K562 (cell line): ENCODE results near the gene ADGRB2. TPM values are rescaled to one million over a fixed set of nuclear protein-coding genes. Genes with fewer than 3 reads are reported as not detected.
A peak's percentile ranks its signal among the peaks of the same experiment; 100 is the strongest.

Experiments
- ERF ChIP-seq: fragments of 450-650 bp; formaldehyde crosslinking; IDR thresholded peaks from 2 replicates; pipeline ENCODE4 v1.4.0; 2020; ENCODE audit warnings: mild to moderate bottlenecking, mixed read lengths
- GABPA ChIP-seq: fragments of 200-800 bp; sonication (Bioruptor generic); conservative IDR thresholded peaks from 2 replicates; pipeline ENCODE4 v1.6.1; 2016; ENCODE audit warnings: low read depth, missing genetic modification characterization, missing compliant biosample characterization
- MEIS2 ChIP-seq: fragments of 450-650 bp; IDR thresholded peaks from 2 replicates; pipeline ENCODE4 v1.6.1; 2014; ENCODE audit warnings: mild to moderate bottlenecking; ENCODE audit not compliant: partially characterized antibody
- NCOR1 ChIP-seq: fragments of 450-650 bp; IDR thresholded peaks from 2 replicates; pipeline ENCODE4 v1.6.1; 2016; ENCODE audit warnings: mild to moderate bottlenecking, moderate library complexity
- NFIC ChIP-seq: fragments of 450-650 bp; IDR thresholded peaks from 2 replicates; pipeline ENCODE4 v1.6.1; 2017; ENCODE audit warnings: mild to moderate bottlenecking, inconsistent platforms
- NONO ChIP-seq, 2 experiments: fragments of 200-400 bp in 1 of 2; fragments of 450-650 bp in 1 of 2; formaldehyde crosslinking in 1 of 2; IDR thresholded peaks; 2 replicates each; pipeline ENCODE4 v1.6.1; 2017; ENCODE audit warnings: low read depth in 2 of 2, mild to moderate bottlenecking in 2 of 2, moderate library complexity in 2 of 2, low read length in 1 of 2
- RBM25 ChIP-seq: fragments of 200-400 bp; formaldehyde crosslinking; IDR thresholded peaks from 2 replicates; pipeline ENCODE4 v1.6.1; 2018; ENCODE audit warnings: low read length, low read depth, moderate library complexity; ENCODE audit not compliant: severe bottlenecking
- SETDB1 ChIP-seq: IDR thresholded peaks from one replicate; pipeline ENCODE4 v1.6.1; 2012; ENCODE audit warnings: low read length, control low read depth, inconsistent platforms
- TCF3 ChIP-seq: sonication (generic); formaldehyde crosslinking; IDR thresholded peaks from 2 replicates; pipeline ENCODE4 v1.4.0; 2020; ENCODE audit warnings: mild to moderate bottlenecking, missing genetic modification reagents
- TCF7 ChIP-seq: sonication (generic); IDR thresholded peaks from 2 replicates; pipeline ENCODE4 v1.6.1; 2016; ENCODE audit warnings: antibody characterized with exemption, borderline replicate concordance
- XRCC4 ChIP-seq: IDR thresholded peaks from one replicate; pipeline ENCODE4 v1.6.1; 2011; ENCODE audit not compliant: insufficient read depth, insufficient read length; ENCODE audit errors: extremely low read depth
- ZNF197 ChIP-seq: fragments of 200-800 bp; sonication (Bioruptor generic); IDR thresholded peaks from 2 replicates; pipeline ENCODE4 v1.6.1; 2016; ENCODE audit warnings: low read depth, missing genetic modification characterization, missing compliant biosample characterization
- ZNF217 ChIP-seq: sonication (generic); formaldehyde crosslinking; IDR thresholded peaks from 2 replicates; pipeline ENCODE4 v1.8.0; 2022; ENCODE audit warnings: mild to moderate bottlenecking, missing genetic modification reagents
- ZNF57 ChIP-seq: fragments of 450-650 bp; formaldehyde crosslinking; IDR thresholded peaks from 2 replicates; pipeline ENCODE4 v1.4.0; 2020; ENCODE audit warnings: mild to moderate bottlenecking, moderate library complexity
- ZNF695 ChIP-seq: fragments of 450-650 bp; formaldehyde crosslinking; IDR thresholded peaks from 2 replicates; pipeline ENCODE4 v1.4.0; 2020; ENCODE audit warnings: mild to moderate bottlenecking, moderate library complexity
- ZNF830 ChIP-seq: fragments of 250-450 bp; sonication (Bioruptor Pico); IDR thresholded peaks from 2 replicates; pipeline ENCODE4 v1.5.0; 2021; ENCODE audit warnings: mild to moderate bottlenecking
- polyA plus RNA-seq, 8 experiments: library from polyadenylated mRNA; depleted of rRNA in 4 of 8; stranded (reverse) in 5 of 8; unstranded in 3 of 8; fragments of >200 nt; fragmentation: Nextera tagmentation in 2 of 8; fragmentation: Illumina TruSeq in 1 of 8; extraction: Ambion mirVana in 2 of 8; extraction: Trizol in 1 of 8; gene quantifications; 2 replicates each; pipeline versions ENCODE4 v1.2.1 to v1.2.3, GENCODE V29; 2011 to 2014; ENCODE audit warnings: inconsistent platforms in 1 of 8, missing spikeins in 1 of 8
- total RNA-seq, 7 experiments: library from RNA; depleted of rRNA in 6 of 7; stranded (reverse); fragments of >200 nt in 6 of 7; fragmentation: Illumina TruSeq in 2 of 7; extraction: Trizol in 2 of 7; gene quantifications; 2 replicates each; pipeline versions ENCODE4 v1.2.1 to v1.2.3, GENCODE V29; 2011 to 2021; ENCODE audit warnings: low replicate concordance in 1 of 7
- TF ChIP-seq, protein P1 (sequence below): conservative IDR thresholded peaks from 2 replicates; pipeline ENCODE4 v1.6.1; 2011; ENCODE audit warnings: low read depth, mild to moderate bottlenecking, low read length; ENCODE audit not compliant: control insufficient read depth
- TF ChIP-seq, protein P2 (sequence below): fragments of 450-650 bp; formaldehyde crosslinking; IDR thresholded peaks from 2 replicates; pipeline ENCODE4 v1.4.0; 2020; ENCODE audit warnings: mild to moderate bottlenecking, moderate library complexity
- TF ChIP-seq, protein P3 (sequence below): sonication (generic); formaldehyde crosslinking; IDR thresholded peaks from 2 replicates; pipeline ENCODE4 v1.9.0; 2022; ENCODE audit warnings: mild to moderate bottlenecking, missing genetic modification reagents
- TF ChIP-seq, protein P4 (sequence below): sonication (generic); formaldehyde crosslinking; IDR thresholded peaks from 2 replicates; pipeline ENCODE4 v1.4.0; 2020; ENCODE audit warnings: mild to moderate bottlenecking, missing genetic modification reagents

The ADGRB2 gene
- total and polyA plus RNA-seq, 9 of the 15 experiments (the other 6 are each of a cell fraction or from before 2014, with no cell fraction given), result 0.04 to 0.23 (median 0.20) TPM; not detected in 2

DNA sequence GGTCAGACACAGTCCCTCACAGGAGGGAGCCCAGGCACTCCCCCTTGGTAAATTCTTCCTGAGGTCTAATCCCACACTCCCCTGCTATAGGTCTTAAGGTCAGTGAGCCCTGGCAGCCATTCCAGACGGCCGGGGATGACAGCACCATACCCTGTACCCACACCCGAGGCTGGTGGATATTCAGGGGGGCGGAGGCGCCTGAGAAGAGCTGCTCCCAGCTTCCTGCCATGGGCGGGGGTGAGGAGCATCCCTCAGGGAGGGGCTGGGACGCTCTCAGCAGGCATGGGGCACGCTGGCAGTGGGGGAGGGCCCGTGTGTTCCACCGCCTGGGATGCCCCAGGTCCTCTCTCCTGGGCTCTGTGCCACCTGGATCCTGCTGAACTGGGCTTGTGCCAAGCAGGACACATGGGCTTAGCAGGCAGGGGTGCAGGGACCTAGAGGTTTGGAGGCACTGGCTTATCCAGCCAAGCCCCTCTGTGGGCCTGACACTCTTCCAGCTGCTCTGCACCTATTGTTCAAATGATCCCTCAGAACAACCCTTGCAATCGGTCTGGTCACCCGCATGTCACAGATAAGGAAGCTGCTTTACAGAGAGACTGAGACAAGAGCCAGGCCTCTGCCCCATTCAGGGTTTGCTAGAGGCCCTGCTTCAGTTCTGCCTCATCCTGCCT, 5.7 kb upstream of the ADGRB2 start (continued):
- TF ChIP-seq, protein P1, sequence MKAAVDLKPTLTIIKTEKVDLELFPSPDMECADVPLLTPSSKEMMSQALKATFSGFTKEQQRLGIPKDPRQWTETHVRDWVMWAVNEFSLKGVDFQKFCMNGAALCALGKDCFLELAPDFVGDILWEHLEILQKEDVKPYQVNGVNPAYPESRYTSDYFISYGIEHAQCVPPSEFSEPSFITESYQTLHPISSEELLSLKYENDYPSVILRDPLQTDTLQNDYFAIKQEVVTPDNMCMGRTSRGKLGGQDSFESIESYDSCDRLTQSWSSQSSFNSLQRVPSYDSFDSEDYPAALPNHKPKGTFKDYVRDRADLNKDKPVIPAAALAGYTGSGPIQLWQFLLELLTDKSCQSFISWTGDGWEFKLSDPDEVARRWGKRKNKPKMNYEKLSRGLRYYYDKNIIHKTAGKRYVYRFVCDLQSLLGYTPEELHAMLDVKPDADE, result no peak
- TF ChIP-seq, protein P2, sequence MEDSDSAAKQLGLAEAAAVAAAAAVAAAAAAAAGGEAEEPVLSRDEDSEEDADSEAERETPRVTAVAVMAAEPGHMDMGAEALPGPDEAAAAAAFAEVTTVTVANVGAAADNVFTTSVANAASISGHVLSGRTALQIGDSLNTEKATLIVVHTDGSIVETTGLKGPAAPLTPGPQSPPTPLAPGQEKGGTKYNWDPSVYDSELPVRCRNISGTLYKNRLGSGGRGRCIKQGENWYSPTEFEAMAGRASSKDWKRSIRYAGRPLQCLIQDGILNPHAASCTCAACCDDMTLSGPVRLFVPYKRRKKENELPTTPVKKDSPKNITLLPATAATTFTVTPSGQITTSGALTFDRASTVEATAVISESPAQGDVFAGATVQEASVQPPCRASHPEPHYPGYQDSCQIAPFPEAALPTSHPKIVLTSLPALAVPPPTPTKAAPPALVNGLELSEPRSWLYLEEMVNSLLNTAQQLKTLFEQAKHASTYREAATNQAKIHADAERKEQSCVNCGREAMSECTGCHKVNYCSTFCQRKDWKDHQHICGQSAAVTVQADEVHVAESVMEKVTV, result 0 out of 2 replicates have a peak, but pooled peaks have one; percentile 10
- TF ChIP-seq ZNF197 (CRISPR knock-in tag), result no peak
- no peak for TF ChIP-seq GABPA (tag)
- TF ChIP-seq ZNF695 (CRISPR knock-in tag), result 0 out of 2 replicates have a peak, but pooled peaks have one; percentile 23
- no peak for TF ChIP-seq RBM25
- TF ChIP-seq MEIS2, result peak; percentile 15
- TF ChIP-seq, protein P3, sequence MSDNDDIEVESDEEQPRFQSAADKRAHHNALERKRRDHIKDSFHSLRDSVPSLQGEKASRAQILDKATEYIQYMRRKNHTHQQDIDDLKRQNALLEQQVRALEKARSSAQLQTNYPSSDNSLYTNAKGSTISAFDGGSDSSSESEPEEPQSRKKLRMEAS (CRISPR knock-in tag), result peak; percentile 48; the same call in 1 of the 2 replicates
- no peak for TF ChIP-seq ERF (CRISPR knock-in tag)
- TF ChIP-seq NONO (IDR thresholded peaks at IDR 0.05; ENCODE audit: low read depth in 2 of 2, low read length in 1 of 2), result no peak
- TF ChIP-seq TCF7, result no peak
- no peak for TF ChIP-seq ZNF830 (CRISPR knock-in tag)
- TF ChIP-seq, protein P4, sequence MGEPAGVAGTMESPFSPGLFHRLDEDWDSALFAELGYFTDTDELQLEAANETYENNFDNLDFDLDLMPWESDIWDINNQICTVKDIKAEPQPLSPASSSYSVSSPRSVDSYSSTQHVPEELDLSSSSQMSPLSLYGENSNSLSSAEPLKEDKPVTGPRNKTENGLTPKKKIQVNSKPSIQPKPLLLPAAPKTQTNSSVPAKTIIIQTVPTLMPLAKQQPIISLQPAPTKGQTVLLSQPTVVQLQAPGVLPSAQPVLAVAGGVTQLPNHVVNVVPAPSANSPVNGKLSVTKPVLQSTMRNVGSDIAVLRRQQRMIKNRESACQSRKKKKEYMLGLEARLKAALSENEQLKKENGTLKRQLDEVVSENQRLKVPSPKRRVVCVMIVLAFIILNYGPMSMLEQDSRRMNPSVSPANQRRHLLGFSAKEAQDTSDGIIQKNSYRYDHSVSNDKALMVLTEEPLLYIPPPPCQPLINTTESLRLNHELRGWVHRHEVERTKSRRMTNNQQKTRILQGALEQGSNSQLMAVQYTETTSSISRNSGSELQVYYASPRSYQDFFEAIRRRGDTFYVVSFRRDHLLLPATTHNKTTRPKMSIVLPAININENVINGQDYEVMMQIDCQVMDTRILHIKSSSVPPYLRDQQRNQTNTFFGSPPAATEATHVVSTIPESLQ (CRISPR knock-in tag), result no peak
- TF ChIP-seq ZNF217, result no peak
- no peak for TF ChIP-seq XRCC4
- no peak for TF ChIP-seq SETDB1
- no peak for TF ChIP-seq NCOR1
- peak; percentile 61 for TF ChIP-seq TCF3 (CRISPR knock-in tag)
- TF ChIP-seq NFIC, result no peak
- no peak for TF ChIP-seq ZNF57 (CRISPR knock-in tag)
